RCC 7860 (cell line): ENCODE data around the gene ATP2B2.

Experiments used
- DNase-seq: peaks from one replicate; pipeline ENCODE4 v3.0.0-alpha.2; 2015; ENCODE audit warnings: low spot score
- FAIRE-seq: peaks from 2 replicates; lab custom pipeline; 2012; peaks lifted over from hg19 to GRCh38; lab: Jason Lieb, UNC

Gene ATP2B2

GRCh38 chr3:10472877-10473440, 32.4 kb downstream of the ATP2B2 start:
- FAIRE-seq, result no peak
- no peak for DNase-seq

- no peak for DNase-seq
Measured at GRCh38 chr3:10471054-10471688, 34.2 kb downstream of the ATP2B2 start.

GRCh38 chr3:10470120-10471053, 35.0 kb downstream of the ATP2B2 start:
- DNase-seq (no peak), FAIRE-seq (no peak)

More at GRCh38 chr3:10471054-10471688, 34.2 kb downstream of the ATP2B2 start:
- no peak for FAIRE-seq

- no peak for FAIRE-seq
- DNase-seq, result no peak
Measured at GRCh38 chr3:10469441-10470119, 35.8 kb downstream of the ATP2B2 start.

GRCh38 chr3:10468613-10469354, 36.6 kb downstream of the ATP2B2 start:
- FAIRE-seq (no peak), DNase-seq (no peak)

- FAIRE-seq (no peak), DNase-seq (no peak)
Measured at GRCh38 chr3:10467904-10468612, 37.3 kb downstream of the ATP2B2 start.

- no peak for DNase-seq
- no peak for FAIRE-seq
Measured at GRCh38 chr3:10467204-10467603, 38.2 kb downstream of the ATP2B2 start.

- DNase-seq (no peak), FAIRE-seq (no peak)
Measured at GRCh38 chr3:10466186-10466585, 39.2 kb downstream of the ATP2B2 start.

- no peak for FAIRE-seq
- no peak for DNase-seq
Measured at GRCh38 chr3:10465161-10465560, 40.2 kb downstream of the ATP2B2 start.

GRCh38 chr3:10463533-10464434, 41.6 kb downstream of the ATP2B2 start:
- FAIRE-seq (no peak), DNase-seq (no peak)

GRCh38 chr3:10462641-10463532, 42.5 kb downstream of the ATP2B2 start:
- DNase-seq (no peak), FAIRE-seq (no peak)

- FAIRE-seq, result no peak
- no peak for DNase-seq
Measured at GRCh38 chr3:10460951-10461545, 44.3 kb downstream of the ATP2B2 start.

- DNase-seq (peak; percentile 41), FAIRE-seq (no peak)
Measured at GRCh38 chr3:10459954-10460754, 45.2 kb downstream of the ATP2B2 start.

- FAIRE-seq (no peak), DNase-seq (no peak)
Measured at GRCh38 chr3:10457560-10457959, 47.8 kb downstream of the ATP2B2 start.

GRCh38 chr3:10456981-10457380, 48.4 kb downstream of the ATP2B2 start:
- DNase-seq (no peak), FAIRE-seq (no peak)

GRCh38 chr3:10455545-10455914, 49.9 kb downstream of the ATP2B2 start:
- FAIRE-seq, result no peak

More at GRCh38 chr3:10455545-10455914, 49.9 kb downstream of the ATP2B2 start:
- no peak for DNase-seq
